HG03460 (cell line): ENCODE measurements around the gene THUMPD2.

Source experiments
- ATAC-seq: cut with Tn5 transposase; IDR thresholded peaks from one replicate; pipeline ENCODE4 v1.9.1; 2021; ENCODE audit not compliant: unreplicated experiment

Gene THUMPD2

GRCh38 chr2:39719317-39719716 lies 59.7 kb downstream of the THUMPD2 start:
- no peak for ATAC-seq

- ATAC-seq = no peak
Measured at GRCh38 chr2:39718483-39718882, 60.6 kb downstream of the THUMPD2 start.

- no peak for ATAC-seq
Measured at GRCh38 chr2:39717067-39717466, 62.0 kb downstream of the THUMPD2 start.

DNA sequence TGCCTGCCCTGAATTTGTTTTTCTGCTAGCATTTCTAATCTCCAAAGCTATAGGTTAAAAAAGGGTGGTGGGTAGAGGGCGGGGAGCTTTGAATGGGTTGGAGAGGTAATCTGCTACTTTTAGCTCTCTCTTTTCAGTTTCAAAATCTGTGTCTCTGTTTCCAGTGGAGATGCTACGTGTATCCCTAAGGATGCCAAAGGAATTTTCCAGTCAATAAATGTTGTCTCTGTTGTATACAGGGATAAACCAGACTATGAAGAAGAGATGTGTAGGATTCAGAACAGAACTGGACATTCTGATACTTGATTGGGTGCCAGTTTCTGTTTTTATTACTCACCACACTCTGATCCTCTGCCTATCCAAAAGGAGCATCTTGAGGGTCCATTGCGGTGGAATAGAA lies 63.2 kb downstream of the THUMPD2 start:
- no peak for ATAC-seq

- no peak for ATAC-seq
Measured at GRCh38 chr2:39715095-39715494, 64.0 kb downstream of the THUMPD2 start.

- no peak for ATAC-seq
Measured at GRCh38 chr2:39712953-39713352, 66.1 kb downstream of the THUMPD2 start.

DNA sequence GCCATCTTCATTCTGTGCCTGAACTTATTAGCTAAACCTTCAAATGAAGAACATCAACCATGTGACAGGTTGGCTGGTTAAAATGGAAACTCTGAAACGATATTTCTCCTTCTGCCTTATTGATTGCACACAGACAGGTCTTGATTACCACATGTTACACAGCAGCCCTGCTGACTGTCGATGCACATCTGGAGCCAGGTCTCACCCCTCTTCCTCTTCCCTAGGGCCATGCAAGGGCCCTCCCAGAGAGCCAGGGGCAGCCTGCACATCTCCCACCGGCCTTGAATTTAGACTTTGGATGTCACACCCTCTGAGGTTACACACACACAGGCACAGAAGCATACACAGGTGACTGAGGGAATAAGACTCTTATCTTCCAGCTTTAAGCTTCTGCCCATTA lies 68.3 kb downstream of the THUMPD2 start:
- ATAC-seq = no peak

DNA sequence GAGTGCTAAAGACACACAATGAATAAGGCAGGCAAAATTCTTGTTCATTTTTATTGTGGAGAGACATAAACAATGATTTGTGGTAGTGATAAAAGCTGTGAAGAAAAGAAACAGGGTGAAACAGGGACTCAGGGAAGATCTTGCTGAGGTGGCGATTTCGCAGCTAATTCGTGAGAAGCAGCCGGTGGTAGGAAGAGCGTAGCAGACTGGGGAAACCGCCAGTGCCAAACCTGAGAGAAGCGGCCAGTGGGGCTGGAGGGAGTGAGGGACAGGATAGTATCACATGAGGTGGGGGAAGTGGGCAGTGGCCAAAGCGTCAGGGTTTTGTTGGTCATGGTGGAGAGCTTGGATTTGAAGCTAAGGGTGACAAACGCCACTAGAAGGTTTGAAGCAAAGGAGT lies 71.1 kb downstream of the THUMPD2 start:
- no peak for ATAC-seq

DNA sequence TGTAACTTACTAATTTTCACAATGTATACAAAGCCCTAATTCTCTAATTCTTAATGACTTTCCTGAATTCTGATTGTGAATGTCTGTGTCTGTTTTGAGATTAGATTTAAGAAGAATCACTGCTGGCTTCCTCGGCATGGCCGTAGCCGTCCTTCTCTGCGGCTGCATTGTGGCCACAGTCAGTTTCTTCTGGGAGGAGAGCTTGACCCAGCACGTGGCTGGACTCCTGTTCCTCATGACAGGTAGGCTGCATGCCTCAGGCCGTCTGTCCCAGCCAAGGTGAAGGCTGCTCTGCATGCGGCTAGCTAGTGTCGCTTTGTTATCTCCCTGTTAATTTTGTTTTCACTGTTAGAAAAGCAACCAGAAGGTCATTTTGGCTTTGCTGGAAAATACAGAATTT lies 72.1 kb downstream of the THUMPD2 start:
- no peak for ATAC-seq

DNA sequence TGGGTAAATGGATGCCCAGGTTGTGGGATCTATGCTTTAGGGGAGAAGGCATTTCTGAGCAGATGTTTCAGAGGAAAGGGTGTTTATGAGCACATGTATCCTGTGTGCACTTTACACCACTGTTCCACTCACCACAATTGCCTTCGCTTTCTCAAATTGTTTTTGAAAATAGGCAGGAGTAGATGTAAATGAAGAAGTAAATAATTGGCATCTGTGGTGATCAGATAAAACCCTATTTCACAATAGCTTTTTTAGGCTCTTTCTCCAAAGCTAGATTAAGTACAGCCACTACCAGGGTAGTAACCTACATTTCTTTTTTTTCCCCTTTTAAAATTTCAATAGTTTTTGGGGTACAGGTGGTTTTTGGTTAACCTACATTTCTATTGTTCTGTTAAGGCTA lies 72.7 kb downstream of the THUMPD2 start:
- no peak for ATAC-seq

DNA sequence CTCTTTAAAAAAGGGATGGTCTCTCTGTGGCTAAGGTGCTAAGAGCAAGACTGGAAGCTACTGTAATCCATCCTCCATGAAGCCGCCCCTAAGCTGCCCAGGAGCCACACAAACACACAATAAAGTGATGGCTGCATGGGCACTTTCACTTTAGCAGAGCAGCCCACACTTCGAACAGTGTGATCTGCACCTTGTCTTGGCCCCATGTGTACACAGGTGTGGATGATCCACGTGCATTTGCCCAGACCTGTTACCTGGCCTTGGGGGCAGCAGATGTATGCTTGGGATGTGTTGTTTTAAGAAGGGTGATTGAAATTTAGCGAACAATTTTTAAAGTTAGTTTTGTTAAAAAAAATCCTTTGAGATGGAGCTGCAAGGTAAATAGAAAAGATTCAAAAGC lies 73.4 kb downstream of the THUMPD2 start:
- no peak for ATAC-seq

GRCh38 chr2:39704540-39704939 lies 74.5 kb downstream of the THUMPD2 start:
- no peak for ATAC-seq

DNA sequence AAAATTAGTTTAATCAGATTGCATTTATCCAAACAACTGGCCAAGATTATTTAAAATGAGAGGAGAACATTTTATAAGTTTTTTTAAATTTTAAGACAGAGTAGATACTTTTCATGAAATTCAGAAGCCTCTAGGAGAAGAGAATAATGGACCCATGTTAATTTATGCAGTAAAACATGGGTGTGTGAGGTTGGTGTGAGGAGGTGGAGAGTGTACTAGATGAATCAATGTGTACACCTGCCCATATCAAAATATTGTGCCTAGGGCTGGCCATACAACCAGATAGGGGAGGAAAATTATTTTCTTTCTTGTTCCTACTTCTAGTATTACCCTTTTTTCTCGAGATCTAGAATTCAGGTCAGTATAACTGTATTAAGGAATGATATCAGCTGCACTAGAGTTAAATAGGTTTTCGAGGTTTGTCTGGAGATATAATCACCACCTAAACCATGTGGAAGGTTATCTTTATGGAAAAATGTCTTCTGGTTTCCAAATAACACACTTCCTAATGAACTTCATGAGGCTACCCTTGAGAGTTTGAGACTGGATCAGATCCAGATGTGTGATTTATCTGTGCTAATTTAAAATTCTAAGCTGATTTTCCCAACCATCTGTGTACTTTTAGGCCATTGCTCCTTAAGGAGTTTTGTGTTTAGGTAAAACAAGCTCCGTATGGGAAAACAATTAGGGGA lies 75.7 kb downstream of the THUMPD2 start:
- no peak for ATAC-seq

DNA sequence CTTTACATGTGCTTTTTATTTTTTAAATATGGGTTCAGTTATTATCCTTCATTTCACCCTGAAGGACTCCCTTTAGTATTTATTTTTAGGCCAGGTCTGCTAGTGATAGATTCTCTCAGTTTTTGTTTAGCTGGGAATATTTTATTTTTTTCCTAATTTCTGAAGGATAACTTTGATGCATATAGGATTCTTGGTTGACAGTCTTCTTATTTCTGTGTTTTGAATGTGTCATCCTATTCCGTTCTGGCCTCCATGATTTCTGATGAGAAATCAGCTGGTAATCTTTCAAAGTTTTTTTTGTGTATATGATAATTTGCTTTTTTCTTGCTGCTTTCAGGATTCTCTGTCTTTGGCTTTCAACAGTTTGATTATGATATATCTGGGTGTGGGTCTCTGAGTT lies 77.9 kb downstream of the THUMPD2 start:
- no peak for ATAC-seq

- ATAC-seq = no peak
Measured at GRCh38 chr2:39697454-39697853, 81.6 kb downstream of the THUMPD2 start.

DNA sequence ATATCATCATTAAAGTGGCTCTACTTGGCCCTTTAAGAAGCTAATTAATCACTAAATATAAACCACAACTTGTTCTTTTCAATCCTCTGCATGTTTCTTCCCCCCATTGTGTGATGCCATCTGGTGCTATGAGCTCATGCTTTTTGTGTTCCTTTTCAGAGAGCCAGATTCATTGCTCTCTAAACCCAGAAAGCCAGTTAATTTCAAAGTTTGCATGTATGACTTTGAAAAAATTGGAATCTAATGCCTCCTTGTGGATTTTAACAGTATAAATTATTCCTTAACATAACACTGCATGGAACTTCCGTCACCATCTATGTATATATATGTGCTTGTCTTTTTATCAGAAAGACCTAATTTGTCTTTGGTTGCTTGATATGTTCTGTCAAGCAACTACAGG lies 82.2 kb downstream of the THUMPD2 start:
- ATAC-seq = no peak

GRCh38 chr2:39696101-39696553 lies 82.9 kb downstream of the THUMPD2 start:
- no peak for ATAC-seq

DNA sequence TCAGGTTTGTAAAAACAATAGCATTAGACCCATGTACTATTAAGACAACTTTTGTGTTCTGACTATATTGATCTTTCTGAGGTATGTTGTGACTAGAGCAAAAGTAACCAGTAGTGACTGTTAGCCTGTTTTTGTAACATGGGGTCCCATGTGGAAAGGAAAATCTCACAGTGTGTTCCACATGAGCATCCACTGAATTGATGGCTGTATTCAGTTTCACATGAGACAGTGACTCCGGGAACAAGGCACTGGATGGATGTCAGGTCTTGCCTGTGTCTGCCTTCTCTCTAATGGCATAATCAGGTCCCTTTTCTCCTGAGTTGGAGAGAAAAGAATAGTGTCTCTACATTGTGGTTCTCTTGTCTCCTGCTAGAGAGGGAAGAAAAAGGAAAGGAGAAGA lies 85.8 kb downstream of the THUMPD2 start:
- ATAC-seq = no peak

- ATAC-seq = no peak
Measured at GRCh38 chr2:39689876-39690275, 89.2 kb downstream of the THUMPD2 start.

DNA sequence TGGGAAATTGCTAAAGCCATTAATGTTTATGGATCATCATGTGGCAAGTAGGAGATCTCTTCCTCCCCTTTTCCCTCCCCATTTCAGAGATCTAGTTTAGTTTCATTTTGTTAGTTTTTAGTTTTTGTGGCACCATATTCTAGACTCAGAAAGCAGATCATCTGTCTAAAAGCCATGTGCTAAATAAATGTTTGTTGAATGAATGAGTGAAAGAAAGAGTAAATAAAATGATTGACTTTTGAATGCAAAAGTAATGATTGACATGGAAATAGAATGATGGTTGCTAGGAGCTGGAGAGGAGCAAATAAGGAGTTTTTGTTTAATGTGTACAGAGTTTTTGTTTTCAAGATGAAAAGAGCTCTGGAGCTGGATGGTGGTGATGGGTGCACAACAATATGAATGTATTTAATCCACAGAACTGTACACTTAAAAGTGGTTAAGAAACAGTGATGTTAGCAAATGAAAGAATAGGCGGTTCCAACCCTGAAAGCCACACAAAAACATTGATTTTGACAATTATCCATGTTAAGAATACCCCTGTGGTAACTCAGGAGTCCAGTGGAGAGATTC lies 89.7 kb downstream of the THUMPD2 start:
- ATAC-seq = no peak

GRCh38 chr2:39688181-39688580 lies 90.9 kb downstream of the THUMPD2 start:
- no peak for ATAC-seq

DNA sequence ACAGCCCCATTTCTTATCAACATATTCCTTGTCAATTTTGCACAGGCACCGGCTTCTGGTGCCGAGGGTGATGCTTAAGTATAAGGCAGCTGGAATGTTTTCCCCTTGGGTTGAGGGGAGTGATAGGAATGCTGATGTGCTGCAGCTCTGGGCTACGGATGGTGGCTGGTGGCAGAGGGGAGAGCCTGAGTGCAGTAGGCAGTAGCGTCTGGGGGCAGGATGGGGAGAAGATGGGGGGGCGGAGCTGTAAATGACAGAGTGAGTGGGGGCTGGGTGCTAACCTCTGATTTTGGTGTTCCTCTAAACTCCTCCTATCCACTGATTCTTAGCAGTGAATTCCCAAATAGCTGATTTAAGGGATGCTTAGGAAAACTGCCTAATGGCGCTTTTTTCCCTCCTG lies 92.6 kb downstream of the THUMPD2 start:
- no peak for ATAC-seq
